Neural cell (in vitro differentiated cells): ENCODE measurements around the gene MIEN1. TPM values are rescaled to one million over a fixed set of nuclear protein-coding genes. Genes with fewer than 3 reads are reported as not detected.

Experiments used
- H2AFZ ChIP-seq: fragments of 200-600, 300-800 bp; sonication (generic), shearing (Covaris generic); 2 replicates; pipeline ENCODE4 v1.6.0; 2014; ENCODE audit warnings: low read depth, mild to moderate bottlenecking, antibody characterized with exemption, low read length, moderate library complexity
- H3F3A ChIP-seq: fragments of 200-600 bp; shearing (Covaris generic); 2 replicates; pipeline ENCODE4 v1.6.1; 2016; ENCODE audit warnings: mild to moderate bottlenecking, moderate library complexity, mixed read lengths, antibody characterized with exemption, low read length; ENCODE audit not compliant: insufficient read depth, poor library complexity, severe bottlenecking
- H3K27ac ChIP-seq: fragments of 200-600, 300-800 bp; sonication (generic), shearing (Covaris generic); 2 replicates; pipeline ENCODE4 v1.5.1; 2014; ENCODE audit warnings: mild to moderate bottlenecking, low read length, moderate library complexity
- H3K27me3 ChIP-seq: fragments of 300-800, 200-600 bp; sonication (generic), shearing (Covaris generic); 2 replicates; pipeline ENCODE4 v1.6.0; 2014; ENCODE audit warnings: mild to moderate bottlenecking, low read depth, low read length, moderate library complexity; ENCODE audit not compliant: insufficient read depth
- H3K36me3 ChIP-seq: fragments of 300-800, 200-600 bp; sonication (generic), shearing (Covaris generic); 2 replicates; pipeline ENCODE4 v1.5.1; 2014; ENCODE audit warnings: mild to moderate bottlenecking, antibody characterized with exemption, low read length, moderate library complexity; ENCODE audit not compliant: insufficient read depth
- H3K4me2 ChIP-seq: fragments of 300-800, 200-600 bp; sonication (generic), shearing (Covaris generic); 2 replicates; pipeline ENCODE4 v1.6.0; 2014; ENCODE audit warnings: mild to moderate bottlenecking, low read length
- H3K4me3 ChIP-seq: fragments of 300-800, 200-600 bp; sonication (generic), shearing (Covaris generic); 2 replicates; pipeline ENCODE4 v1.5.1; 2014; ENCODE audit warnings: mild to moderate bottlenecking, low read length, moderate library complexity
- H3K79me2 ChIP-seq: fragments of 200-600 bp; shearing (Covaris generic); replicated peaks from 2 replicates; pipeline ENCODE4 v1.6.0; 2014; ENCODE audit warnings: mild to moderate bottlenecking, low read length, moderate library complexity; ENCODE audit not compliant: insufficient read depth
- H3K9ac ChIP-seq: fragments of 300-800, 200-600 bp; sonication (generic), shearing (Covaris generic); 2 replicates; pipeline ENCODE4 v1.6.1; 2016; ENCODE audit warnings: mild to moderate bottlenecking, low read length, mixed read lengths
- H3K9me2 ChIP-seq: fragments of 200-600 bp; shearing (Covaris generic); 2 replicates; pipeline ENCODE4 v1.6.1; 2016; ENCODE audit warnings: mild to moderate bottlenecking, low read length, mixed read lengths; ENCODE audit not compliant: insufficient read depth
- H3K9me3 ChIP-seq: fragments of 200-600, 300-800 bp; sonication (generic), shearing (Covaris generic); 2 replicates; pipeline ENCODE4 v1.6.1; 2016; ENCODE audit warnings: mild to moderate bottlenecking, mixed run types, low read length, moderate library complexity, mixed read lengths
- H4K20me1 ChIP-seq: fragments of 200-600 bp; shearing (Covaris generic); 2 replicates; pipeline ENCODE4 v1.6.1; 2016; ENCODE audit warnings: mild to moderate bottlenecking, mixed run types; ENCODE audit not compliant: insufficient read depth
- EP300 ChIP-seq: fragments of 450-650 bp; conservative IDR thresholded peaks from 2 replicates; pipeline ENCODE4 v1.6.1; 2014; ENCODE audit warnings: antibody characterized with exemption, mild to moderate bottlenecking, moderate library complexity; ENCODE audit not compliant: poor library complexity, severe bottlenecking
- EZH2 ChIP-seq: fragments of 200-600, 300-800 bp; shearing (Covaris generic), sonication (generic); IDR thresholded peaks from 2 replicates; pipeline ENCODE4 v1.6.1; 2014; ENCODE audit warnings: antibody characterized with exemption, low read length, borderline replicate concordance, mild to moderate bottlenecking; ENCODE audit not compliant: insufficient read depth, poor library complexity, severe bottlenecking
- MXI1 ChIP-seq: fragments of 450-650 bp; conservative IDR thresholded peaks from 2 replicates; pipeline ENCODE4 v1.6.1; 2014; ENCODE audit warnings: antibody characterized with exemption, mild to moderate bottlenecking; ENCODE audit not compliant: poor library complexity, severe bottlenecking
- POLR2AphosphoS5 ChIP-seq: IDR thresholded peaks from 2 replicates; pipeline ENCODE4 v1.6.1; 2012
- RAD21 ChIP-seq: fragments of 450-650 bp; conservative IDR thresholded peaks from 2 replicates; pipeline ENCODE4 v1.6.1; 2014; ENCODE audit warnings: antibody characterized with exemption, mild to moderate bottlenecking, moderate library complexity
- SMC3 ChIP-seq: fragments of 450-650 bp; conservative IDR thresholded peaks from 2 replicates; pipeline ENCODE4 v1.6.1; 2014; ENCODE audit warnings: antibody characterized with exemption, mild to moderate bottlenecking, moderate library complexity; ENCODE audit not compliant: poor library complexity
- TAF1 ChIP-seq: IDR thresholded peaks from 2 replicates; pipeline ENCODE4 v1.6.1; 2012; ENCODE audit warnings: low read depth
- polyA plus RNA-seq: library from polyadenylated mRNA; depleted of rRNA; stranded (reverse); fragments of >200 nt; gene quantifications from 2 replicates; pipeline ENCODE4 v1.2.3, GENCODE V29; 2014
- TF ChIP-seq, protein P1 (sequence below): fragments of 450-650 bp; IDR thresholded peaks from 2 replicates; pipeline ENCODE4 v1.5.1; 2014; ENCODE audit warnings: antibody characterized with exemption, mild to moderate bottlenecking, moderate library complexity; ENCODE audit not compliant: poor library complexity, severe bottlenecking
- TF ChIP-seq, protein P2 (sequence below): IDR thresholded peaks from 2 replicates; pipeline ENCODE4 v1.6.1; 2012; ENCODE audit warnings: borderline replicate concordance

Gene MIEN1
- polyA plus RNA-seq, 1 donor from 2014 or later = 106 TPM

DNA sequence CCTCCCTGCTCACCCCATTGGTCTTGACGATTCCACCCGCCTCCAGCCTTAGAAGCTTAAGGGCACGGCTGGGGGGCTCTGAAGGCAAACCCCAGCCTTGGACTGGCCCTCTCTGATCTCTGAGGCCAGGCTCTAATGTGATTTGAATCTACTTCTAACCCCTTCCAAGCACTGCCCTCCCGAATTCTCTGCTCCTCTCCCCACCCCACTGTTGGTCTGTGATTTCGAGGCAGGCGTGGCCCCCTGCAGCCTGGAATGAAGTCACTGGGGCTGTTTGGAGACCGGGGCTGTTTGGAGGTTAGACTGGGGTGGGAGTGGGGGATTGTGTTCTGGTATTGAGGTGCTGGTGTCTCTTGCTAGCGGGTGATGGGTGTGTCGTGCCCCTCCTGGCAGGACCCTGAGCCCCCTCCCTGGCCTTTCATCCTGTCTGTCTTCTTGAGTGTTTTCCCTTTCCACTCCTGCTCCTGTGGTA, 9.6 kb upstream of the MIEN1 start:
- Histone ChIP-seq H3K36me3 (no peaks in the 10 kb centered on the region), H3K4me2 (no peak overlapping the region), H3K9me3 (no peaks in the 10 kb centered on the region), H3F3A (no peaks in the 10 kb centered on the region), H4K20me1 (no peaks in the 10 kb centered on the region), H3K9me2 (no peaks in the 10 kb centered on the region), H3K79me2 (no peaks in the 10 kb centered on the region), H3K9ac (no peak overlapping the region), H2AFZ (no peak overlapping the region), H3K4me3 (no peak overlapping the region), H3K27me3 (peaks cover 55% of the 10 kb centered on the region), H3K27ac (no peak overlapping the region)
- TF ChIP-seq, protein P1, sequence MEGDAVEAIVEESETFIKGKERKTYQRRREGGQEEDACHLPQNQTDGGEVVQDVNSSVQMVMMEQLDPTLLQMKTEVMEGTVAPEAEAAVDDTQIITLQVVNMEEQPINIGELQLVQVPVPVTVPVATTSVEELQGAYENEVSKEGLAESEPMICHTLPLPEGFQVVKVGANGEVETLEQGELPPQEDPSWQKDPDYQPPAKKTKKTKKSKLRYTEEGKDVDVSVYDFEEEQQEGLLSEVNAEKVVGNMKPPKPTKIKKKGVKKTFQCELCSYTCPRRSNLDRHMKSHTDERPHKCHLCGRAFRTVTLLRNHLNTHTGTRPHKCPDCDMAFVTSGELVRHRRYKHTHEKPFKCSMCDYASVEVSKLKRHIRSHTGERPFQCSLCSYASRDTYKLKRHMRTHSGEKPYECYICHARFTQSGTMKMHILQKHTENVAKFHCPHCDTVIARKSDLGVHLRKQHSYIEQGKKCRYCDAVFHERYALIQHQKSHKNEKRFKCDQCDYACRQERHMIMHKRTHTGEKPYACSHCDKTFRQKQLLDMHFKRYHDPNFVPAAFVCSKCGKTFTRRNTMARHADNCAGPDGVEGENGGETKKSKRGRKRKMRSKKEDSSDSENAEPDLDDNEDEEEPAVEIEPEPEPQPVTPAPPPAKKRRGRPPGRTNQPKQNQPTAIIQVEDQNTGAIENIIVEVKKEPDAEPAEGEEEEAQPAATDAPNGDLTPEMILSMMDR = no peak
- TF ChIP-seq MXI1 = no peak
- no peak for TF ChIP-seq POLR2AphosphoS5
- TF ChIP-seq EP300 = no peak
- TF ChIP-seq TAF1 = no peak
- no peak for TF ChIP-seq RAD21
- TF ChIP-seq, protein P2, sequence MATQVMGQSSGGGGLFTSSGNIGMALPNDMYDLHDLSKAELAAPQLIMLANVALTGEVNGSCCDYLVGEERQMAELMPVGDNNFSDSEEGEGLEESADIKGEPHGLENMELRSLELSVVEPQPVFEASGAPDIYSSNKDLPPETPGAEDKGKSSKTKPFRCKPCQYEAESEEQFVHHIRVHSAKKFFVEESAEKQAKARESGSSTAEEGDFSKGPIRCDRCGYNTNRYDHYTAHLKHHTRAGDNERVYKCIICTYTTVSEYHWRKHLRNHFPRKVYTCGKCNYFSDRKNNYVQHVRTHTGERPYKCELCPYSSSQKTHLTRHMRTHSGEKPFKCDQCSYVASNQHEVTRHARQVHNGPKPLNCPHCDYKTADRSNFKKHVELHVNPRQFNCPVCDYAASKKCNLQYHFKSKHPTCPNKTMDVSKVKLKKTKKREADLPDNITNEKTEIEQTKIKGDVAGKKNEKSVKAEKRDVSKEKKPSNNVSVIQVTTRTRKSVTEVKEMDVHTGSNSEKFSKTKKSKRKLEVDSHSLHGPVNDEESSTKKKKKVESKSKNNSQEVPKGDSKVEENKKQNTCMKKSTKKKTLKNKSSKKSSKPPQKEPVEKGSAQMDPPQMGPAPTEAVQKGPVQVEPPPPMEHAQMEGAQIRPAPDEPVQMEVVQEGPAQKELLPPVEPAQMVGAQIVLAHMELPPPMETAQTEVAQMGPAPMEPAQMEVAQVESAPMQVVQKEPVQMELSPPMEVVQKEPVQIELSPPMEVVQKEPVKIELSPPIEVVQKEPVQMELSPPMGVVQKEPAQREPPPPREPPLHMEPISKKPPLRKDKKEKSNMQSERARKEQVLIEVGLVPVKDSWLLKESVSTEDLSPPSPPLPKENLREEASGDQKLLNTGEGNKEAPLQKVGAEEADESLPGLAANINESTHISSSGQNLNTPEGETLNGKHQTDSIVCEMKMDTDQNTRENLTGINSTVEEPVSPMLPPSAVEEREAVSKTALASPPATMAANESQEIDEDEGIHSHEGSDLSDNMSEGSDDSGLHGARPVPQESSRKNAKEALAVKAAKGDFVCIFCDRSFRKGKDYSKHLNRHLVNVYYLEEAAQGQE = no peak
- no peak for TF ChIP-seq SMC3
- TF ChIP-seq EZH2 = no peak

DNA sequence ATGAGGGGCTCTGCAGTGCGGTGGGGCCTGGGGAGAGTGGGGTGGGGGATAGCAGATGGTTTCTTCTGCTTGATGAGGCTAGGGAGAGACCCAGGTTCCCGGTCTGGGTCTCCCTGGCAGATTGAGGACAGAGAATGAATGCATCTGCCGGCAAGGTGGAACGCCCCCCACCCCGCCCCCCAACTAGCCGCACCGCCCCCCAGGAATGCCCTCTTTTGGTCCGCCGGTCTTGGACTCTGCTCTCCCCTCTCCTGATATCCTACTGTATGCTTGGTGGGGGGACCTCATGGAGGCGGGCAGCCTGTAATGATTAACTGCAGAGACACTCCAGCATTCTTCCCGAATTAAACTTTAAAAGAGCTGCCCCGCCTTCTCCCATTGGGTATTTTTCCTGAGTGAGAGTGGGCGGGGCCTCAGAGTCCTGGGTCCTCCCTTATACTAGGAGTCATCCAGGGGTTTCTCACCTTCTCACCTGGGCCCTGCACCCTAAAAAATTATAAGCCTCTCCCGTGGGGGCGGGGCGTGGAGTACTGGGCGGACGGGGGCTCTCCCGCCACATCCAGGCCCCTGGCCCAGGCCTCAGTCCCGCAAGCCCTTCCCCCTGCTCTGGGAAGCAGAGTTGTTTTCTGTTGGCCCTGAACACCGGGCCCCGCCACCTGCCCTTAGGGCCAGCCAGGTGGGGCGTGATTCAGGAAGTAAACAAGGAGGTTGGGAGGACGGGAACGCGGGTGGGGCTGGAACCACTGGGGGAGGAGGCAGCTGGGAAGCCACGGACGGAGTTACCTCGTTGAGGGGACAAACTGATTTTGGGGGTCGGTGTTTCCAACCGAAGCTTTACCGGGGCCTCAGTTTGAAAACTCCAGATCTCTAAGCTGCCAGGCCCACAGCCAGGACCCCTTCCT, 8.9 kb upstream of the MIEN1 start:
- H3K4me3 ChIP-seq = no peak overlapping the region
- H2AFZ ChIP-seq = no peak overlapping the region
- H3K27ac ChIP-seq = no peak overlapping the region
- TF ChIP-seq SMC3 = no peak
- TF ChIP-seq, protein P1 = no peak
- no peak for TF ChIP-seq EZH2
- TF ChIP-seq MXI1 = no peak
- TF ChIP-seq RAD21 = no peak
- TF ChIP-seq POLR2AphosphoS5 = no peak
- TF ChIP-seq EP300 = no peak
- H3K9ac ChIP-seq = no peak overlapping the region
- H3K9me2 ChIP-seq = no peaks in the 10 kb centered on the region
- H3F3A ChIP-seq = no peaks in the 10 kb centered on the region
- peaks cover 55% of the 10 kb centered on the region for H3K27me3 ChIP-seq
- no peaks in the 10 kb centered on the region for H3K9me3 ChIP-seq
- H3K36me3 ChIP-seq = no peaks in the 10 kb centered on the region
- H3K79me2 ChIP-seq = no peaks in the 10 kb centered on the region
- no peak overlapping the region for H3K4me2 ChIP-seq
- no peaks in the 10 kb centered on the region for H4K20me1 ChIP-seq
